Stimulated activated naive CD4-positive, alpha-beta T cell treated with Interleukin-2 at 50 U/mL for 16 hours (primary cell): Measurements from ENCODE around the gene NTRK1.

Experiments
- DNase-seq: peaks from one replicate; lab custom pipeline; 2025; lab: John Stamatoyannopoulos, UW

The NTRK1 gene

GRCh38 chr1:156898161-156898566 is 37.5 kb downstream of the NTRK1 start:
- no peak for DNase-seq

DNA sequence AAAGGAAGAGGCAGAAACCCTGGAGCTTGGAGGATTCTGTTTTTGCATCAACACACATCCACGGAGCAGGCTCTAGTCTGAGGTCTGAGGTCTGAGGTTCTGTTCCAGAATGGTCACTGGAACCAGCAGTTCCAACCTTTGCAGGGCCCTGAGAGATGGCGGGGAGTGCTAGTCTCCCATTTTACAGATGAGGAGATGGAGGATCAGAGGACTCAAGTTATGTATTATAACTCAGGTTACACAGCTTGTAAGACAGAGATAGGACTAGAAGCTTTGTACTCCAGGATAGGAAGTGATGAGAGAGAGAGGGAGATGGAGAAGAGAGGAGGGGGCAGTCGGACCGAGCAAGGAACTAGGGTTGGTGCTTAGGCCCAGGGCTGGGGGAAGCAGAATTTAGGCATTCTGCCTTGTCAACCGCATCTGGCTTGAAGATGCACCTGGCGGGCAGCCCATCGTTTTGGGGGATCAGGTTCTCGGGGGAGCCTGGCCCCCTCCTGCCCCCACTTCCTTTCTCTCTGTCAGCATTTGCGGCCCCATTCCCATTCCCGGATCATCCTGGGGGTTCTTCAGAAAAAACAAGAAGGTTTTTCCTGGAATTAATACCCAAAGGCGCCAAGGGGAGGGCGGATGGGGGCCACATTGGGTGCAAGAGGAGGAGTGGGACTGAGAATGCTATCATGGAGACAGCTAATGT is 38.5 kb downstream of the NTRK1 start:
- DNase-seq: no peak

DNA sequence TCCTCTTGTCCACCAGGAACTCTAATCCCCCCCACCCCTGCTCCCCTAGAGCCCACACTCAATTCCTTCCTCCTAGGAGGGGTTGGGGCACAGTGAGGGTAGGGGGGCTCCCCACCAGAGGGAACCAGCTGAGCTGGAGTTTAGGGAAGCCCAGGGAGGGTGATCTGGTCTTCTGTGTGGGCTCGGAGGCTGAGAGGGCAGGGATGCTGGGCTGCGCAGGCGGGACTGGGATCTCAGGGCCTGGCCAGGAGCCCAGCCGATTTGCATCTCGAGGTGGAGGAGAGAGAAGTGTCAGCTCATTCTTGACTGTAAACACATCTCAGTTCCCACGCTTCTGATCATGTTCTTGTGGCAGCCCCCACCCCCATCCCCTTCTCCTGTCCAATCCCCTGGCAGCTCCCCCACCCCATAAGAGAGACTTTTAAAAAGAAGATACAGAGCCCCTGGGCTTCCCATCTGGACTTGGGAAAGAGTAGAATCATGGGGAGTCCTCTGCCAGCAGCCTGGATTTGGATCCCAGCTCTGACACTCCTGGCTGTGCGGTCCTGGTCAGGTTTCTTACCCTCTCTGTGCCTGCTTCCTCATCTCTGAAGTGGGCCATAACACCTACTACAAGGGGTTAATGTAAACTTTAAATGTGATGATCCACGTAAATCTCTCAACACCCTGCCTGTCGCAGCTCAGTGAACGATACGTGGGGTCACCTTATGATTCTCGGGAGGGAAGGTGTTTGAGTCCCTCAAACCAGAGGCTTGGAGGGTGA is 39.5 kb downstream of the NTRK1 start:
- DNase-seq: no peak

DNA sequence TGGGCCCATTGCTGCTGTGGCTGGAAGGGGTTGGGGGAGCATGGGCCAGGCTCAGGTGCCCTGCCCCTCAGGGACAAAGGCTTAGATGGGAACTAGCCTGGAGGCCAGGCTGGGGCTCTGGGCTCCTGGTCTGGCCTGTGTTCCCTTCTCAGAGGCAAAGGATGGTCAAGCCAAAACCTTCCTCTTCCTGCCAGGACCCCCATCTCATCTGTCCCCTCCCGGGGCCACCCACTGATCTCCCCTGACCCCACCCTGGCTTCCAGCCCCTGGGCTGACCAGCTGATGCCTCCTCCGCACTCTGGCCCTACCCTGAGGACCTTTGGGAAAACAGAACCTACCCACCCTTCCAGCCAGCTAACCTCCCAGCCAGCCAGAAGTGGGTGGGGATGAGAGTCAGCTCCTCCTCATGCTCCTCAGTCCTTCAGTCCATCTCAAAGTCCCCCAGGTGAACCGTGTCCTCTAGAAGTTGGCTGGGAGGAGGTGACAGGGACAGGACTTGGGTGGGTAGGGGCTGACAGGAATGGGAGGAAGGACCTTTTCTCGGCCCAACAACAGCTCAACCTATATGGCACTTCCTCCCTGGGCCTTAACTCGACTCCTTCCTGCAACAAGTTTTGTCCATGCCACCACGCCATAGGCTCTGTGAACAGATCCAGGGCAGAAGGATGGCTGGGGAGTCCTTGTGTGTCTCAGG is 40.4 kb downstream of the NTRK1 start:
- no peak for DNase-seq

- no peak for DNase-seq
Observed at GRCh38 chr1:156901590-156901900, 40.9 kb downstream of the NTRK1 start.

DNA sequence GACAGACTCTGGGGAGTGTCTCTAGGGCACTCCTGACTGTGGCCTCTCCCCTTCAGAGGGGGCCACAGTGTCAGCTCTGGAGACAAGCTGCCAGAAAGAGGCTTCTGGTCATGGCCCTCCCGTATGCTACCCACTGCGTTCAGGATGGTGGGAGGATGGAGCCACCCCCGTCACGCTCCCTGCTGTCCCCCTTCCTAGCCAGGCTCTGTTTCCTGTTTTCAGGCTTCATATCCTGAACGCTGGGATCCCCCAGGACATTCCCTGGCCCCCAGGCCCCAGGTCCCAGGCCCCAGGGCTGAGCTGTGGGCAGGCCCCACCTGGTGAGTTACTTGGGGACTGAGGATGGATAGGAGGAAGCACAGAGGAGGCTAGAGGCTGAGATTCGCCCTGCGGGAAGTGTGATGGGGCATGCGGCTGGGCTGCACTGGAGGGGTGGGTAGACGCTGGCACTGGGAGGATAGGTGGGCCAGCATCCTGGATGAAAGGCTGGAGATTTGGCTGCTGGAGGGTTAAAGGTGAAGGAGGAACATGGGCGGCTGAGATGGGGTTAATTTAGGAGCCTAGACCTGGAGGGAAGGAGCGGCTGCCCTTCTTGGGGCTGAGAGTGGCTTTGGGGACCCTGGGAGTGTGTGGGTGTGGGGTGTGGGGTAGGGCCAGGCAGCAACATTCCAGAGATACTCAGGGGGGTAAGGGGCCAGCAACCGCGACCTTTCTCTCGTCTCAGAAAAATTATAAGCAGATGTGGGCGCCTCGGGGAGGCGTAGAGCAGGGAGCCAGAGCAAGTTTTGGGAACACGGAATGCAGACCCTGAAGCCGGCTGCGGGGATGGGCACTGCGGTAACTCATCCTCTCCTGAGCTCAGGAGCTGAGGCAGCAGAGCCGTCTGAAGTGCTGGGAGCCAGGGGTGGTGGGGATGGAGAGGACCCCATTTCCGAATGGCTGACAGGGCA is 41.6 kb downstream of the NTRK1 start:
- DNase-seq: no peak

DNA sequence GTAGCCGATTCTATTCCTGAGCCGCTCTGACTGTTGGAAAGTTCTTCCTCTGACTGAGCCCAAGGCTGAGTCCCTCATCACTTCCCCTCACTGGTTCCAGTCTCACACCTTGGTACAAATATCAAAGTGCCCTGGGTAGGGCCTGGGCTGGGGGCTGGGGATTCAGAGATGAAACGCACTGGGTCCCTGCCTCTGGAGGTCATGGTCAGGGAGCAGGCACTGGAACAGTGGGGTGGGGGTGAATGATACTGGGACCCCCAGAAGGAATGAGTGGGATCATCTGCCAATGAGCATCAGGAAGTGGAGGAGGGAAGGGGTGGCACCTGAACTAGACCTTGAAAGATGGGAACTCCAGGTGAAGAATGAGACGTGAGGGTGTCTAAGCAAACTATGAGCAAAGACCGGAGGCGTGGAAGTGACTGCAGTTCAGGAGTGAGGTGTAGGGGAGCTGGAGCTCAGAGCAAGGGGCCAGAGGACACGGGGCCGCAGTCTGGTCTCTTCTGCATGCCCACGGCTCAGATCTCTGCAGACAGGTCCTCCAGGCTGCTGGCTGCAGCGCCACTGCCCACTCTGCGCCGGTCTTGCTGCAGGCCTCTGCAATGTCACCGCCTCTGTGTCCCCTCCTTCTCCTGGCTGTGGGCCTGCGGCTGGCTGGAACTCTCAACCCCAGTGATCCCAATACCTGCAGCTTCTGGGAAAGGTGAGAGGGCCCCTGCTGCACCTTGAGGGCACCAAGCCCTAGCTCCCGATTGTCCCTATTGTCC is 42.8 kb downstream of the NTRK1 start:
- DNase-seq: no peak

- no peak for DNase-seq
Observed at GRCh38 chr1:156904187-156904959, 43.7 kb downstream of the NTRK1 start.

DNA sequence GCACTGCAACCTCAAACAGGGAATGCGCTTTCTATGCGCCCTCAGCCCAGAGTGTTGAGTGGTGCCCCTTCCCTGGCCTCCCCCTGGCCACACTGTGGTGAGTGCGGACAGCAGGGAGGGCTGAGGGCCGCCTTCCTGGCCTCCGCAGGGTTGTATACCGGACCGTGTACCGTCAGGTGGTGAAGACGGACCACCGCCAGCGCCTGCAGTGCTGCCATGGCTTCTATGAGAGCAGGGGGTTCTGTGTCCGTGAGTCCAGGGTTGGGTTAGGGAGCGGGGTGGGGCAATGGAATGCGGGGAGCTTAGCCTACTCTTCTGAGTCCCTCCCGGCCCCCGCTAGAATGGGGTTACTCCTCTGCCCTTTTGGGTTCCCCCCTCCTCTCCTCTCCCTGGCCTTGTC is 44.5 kb downstream of the NTRK1 start:
- DNase-seq: no peak

- DNase-seq: no peak
Observed at GRCh38 chr1:156905651-156906050, 45.0 kb downstream of the NTRK1 start.

DNA sequence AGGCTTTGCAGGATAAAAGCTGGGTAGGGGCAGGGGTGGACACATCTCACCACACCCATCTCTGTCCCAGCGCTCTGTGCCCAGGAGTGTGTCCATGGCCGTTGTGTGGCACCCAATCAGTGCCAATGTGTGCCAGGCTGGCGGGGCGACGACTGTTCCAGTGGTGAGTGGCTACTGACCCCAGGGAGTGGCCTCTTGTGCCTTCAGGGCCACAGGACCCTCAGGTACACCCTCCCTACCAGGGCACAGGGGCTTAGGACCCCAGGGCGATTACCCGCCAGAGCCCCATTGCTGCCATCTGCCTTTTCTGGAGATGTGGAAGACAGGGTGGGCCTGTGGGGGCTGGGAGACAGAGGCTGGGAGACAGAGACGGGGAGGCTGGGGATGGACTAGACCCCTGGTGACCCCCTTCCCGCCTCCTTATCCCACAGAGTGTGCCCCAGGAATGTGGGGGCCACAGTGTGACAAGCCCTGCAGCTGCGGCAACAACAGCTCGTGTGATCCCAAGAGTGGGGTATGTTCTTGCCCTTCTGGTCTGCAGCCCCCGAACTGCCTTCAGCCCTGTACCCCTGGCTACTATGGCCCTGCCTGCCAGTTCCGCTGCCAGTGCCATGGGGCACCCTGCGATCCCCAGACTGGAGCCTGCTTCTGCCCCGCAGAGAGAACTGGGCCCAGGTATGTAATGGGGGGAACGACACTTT is 45.7 kb downstream of the NTRK1 start:
- no peak for DNase-seq

GRCh38 chr1:156908541-156908940 is 47.9 kb downstream of the NTRK1 start:
- no peak for DNase-seq

DNA sequence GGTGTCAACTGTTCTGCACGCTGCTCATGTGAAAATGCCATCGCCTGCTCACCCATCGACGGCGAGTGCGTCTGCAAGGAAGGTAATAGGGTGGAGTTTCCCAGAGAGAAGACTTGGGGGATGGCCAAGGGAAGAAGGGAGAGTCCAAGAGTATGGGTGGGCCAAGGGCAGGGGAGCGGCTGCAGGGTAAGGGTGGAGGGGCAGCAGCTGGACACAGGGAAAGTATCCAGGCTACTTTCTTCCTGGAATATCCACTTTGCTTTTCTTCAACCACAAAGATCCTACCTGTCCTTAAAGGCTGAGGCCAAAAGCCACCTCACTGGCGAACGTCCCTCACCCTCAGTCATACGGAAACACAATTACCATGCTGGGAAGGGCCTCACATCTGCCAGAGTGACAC is 48.3 kb downstream of the NTRK1 start:
- no peak for DNase-seq

DNA sequence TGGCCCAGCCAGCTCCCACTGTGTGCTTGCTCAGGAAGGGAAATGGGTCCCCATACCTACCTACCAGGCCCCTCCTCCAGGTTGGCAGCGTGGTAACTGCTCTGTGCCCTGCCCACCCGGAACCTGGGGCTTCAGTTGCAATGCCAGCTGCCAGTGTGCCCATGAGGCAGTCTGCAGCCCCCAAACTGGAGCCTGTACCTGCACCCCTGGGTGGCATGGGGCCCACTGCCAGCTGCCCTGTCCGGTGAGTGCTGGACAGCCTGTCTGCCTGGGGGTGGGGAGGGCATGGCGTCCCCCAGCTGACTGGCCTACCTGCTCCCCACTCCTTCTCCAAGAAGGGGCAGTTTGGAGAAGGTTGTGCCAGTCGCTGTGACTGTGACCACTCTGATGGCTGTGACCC is 49.0 kb downstream of the NTRK1 start:
- DNase-seq: no peak

DNA sequence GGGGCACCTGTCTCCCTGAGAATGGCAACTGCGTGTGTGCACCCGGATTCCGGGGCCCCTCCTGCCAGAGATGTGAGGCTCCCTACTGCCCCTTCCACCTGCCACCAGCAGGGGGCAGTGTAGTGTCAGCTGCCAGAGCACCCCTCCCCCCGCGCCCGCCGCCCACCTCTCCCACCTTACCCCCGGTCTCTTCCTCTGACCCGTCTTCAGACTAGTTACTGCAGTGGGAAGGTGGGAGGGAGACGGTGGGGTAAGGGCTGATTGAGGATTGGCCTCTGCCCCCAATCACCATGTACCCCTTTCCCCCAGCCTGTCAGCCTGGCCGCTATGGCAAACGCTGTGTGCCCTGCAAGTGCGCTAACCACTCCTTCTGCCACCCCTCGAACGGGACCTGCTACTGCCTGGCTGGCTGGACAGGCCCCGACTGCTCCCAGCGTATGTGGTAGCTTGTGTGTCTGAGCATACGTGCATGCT is 49.7 kb downstream of the NTRK1 start:
- DNase-seq: peak; percentile 42

GRCh38 chr1:156911577-156912298 is 51.1 kb downstream of the NTRK1 start:
- DNase-seq: no peak

DNA sequence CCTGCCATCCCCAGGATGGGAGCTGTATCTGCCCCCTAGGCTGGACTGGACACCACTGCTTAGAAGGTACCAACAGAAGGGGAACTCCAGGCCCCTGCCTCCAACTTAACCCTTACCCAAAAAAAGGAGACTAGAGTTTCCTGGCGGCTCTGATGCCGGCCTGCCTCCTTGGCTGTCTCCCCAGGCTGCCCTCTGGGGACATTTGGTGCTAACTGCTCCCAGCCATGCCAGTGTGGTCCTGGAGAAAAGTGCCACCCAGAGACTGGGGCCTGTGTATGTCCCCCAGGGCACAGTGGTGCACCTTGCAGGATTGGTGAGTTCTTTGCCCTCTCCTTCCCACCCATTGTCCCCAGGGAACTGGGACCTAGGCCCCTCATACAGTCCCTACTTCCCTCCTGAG is 51.6 kb downstream of the NTRK1 start:
- DNase-seq: no peak

- no peak for DNase-seq
Observed at GRCh38 chr1:156912861-156913808, 52.5 kb downstream of the NTRK1 start.
